HG03280 (cell line): ENCODE results near the gene CLIC3.

Experiments used
- ATAC-seq: cut with Tn5 transposase; IDR thresholded peaks from one replicate; pipeline ENCODE4 v1.9.1; 2021; ENCODE audit warnings: mild to moderate bottlenecking, moderate library complexity; ENCODE audit not compliant: unreplicated experiment

CLIC3 gene

DNA sequence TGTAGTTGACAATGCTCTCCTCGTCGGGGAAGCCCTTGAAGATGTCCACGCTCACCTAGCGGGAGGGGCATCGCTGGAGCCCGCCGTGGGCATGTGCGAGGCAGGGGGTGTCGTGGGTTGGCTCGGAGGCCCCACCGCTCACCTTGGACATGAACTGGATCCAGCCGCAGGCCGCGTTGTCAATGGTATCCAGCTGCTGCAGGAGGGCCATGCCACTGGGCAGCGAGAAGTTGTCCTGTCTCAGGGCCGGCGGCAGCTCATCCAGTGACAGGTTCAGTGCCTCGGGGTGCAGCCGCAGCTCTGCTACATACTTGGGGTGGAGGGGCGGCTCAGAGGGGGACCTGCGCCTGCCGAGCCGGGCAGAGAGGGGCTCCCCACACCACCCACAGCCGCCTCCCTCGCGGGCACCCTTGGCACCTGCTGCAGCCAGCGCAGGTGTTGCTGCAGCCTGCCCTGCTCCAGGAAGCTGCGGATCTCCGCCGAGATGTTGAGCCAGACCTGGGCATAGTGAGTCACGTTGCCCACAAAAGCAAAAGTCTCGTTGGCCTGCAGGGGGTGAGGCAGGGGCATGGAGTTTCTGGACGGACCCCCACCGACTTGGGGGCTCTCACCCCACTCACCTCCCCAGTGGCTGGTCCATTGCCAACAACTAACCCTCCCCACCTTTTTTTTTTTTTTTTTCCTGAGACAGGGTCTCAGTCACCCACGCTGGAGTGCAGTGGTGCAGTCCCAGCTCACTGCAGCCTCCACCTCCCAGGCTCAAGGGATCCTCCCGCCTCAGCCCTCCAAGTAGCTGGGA, 22.6 kb upstream of the CLIC3 start:
- ATAC-seq, result no peak

DNA sequence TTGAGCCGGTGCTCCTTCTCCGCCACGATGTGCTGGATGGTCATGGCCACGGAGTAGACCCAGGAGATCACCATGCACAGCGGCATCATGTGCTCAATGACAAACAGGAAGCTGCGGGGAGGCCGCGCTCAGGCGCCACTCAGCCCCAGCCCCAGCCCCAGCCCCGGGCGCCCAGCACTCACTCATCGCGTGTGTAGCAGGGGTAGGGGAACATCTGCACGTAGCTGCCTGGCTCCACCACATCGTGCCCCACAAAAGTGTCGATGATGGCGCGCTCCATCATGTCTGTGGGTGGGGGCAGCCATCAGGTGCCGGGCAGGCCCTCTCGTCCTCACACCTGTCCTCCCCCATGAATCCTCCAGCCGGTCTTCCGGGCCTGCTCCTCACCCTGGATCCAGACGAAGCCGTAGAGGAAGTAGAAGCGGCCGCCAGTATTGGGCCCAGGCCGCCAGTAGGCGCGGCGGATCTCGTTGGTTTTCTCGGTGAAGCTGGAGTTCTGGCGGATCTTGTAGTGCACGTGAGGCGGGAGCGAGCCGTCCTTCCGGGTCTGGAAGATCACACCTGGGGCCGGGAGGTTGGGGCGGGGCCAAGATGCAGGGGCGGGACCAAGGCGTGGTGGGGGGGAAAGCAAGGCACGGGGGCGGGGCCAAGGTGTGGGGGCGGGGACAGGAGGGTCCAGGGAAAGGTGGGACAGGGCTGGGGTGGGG, 21.6 kb upstream of the CLIC3 start:
- ATAC-seq, result no peak

DNA sequence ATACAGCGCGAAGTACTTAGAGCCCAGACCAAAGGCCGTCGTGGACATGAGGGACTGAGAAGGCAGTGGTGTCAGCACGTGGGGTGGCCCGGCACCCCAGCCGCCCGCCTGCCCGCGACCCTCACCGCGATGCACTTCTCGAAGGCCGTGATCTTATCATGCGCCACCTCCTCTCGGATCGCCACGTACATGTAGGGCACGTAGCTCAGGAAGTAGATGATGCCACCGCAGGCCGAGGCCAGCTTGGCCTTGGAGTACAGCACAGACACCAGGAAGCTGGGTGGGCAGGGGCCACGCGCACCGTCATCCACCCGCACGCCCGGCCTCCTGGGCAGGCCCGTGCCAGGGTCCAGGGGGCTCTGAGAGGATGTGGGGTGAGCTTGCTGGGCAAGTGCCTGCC, 20.7 kb upstream of the CLIC3 start:
- ATAC-seq, result no peak

DNA sequence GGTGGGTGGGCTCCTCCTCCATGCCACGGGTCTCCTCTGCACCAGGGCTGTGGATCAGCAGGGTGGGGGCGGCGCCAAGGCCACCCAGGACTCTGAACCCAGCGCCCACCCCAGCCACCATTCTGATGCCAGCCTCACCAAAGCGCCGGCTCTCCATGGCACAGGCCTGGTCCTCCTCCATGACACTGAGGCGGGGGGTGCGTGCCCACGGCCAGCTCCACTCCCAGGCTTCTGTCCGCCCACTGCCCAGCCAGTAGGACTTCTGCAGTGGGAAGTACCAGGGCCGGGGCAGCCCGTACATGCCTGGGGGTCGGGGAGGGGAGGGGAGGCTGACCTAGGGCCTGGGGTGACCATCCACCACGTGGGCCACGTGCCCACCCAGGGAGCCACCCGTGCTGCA, 20.1 kb upstream of the CLIC3 start:
- no peak for ATAC-seq

DNA sequence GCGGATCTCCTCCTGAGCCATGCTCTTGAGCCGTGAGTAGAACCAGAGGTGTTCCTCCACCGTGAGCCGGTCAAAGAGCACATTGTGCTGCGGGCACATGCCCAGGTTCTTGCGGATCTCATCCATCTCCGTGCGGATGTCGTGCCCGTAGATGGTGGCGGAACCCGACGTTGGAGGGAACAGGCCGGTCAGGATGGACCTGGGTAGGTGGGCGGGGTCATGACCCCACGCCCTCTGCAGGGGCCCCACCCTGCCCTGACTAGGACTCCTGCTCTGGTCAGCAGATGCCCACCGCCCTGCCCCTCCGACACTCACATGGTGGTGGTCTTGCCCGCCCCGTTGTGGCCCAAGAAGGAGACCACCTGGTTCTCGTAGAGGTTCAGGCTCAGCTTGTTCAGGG, 19.6 kb upstream of the CLIC3 start:
- ATAC-seq, result no peak

DNA sequence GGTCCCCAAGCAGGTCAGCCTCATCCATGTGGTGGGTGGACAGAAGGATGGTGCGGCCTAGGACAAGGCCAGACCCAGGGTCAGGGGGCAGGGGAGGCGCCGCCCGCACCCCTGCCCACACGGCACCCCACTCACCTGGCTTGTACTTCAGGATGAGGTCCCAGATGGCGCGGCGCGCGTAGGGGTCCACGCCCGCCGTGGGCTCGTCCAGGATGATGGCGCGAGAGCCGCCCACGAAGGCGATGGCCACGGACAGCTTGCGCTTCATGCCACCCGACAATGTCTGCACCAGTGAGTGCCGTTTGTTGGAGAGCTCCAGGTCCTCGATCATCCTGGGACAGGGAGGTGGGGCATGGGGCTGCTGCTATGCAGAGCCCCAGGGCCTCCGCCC, 19.2 kb upstream of the CLIC3 start:
- ATAC-seq, result no peak

DNA sequence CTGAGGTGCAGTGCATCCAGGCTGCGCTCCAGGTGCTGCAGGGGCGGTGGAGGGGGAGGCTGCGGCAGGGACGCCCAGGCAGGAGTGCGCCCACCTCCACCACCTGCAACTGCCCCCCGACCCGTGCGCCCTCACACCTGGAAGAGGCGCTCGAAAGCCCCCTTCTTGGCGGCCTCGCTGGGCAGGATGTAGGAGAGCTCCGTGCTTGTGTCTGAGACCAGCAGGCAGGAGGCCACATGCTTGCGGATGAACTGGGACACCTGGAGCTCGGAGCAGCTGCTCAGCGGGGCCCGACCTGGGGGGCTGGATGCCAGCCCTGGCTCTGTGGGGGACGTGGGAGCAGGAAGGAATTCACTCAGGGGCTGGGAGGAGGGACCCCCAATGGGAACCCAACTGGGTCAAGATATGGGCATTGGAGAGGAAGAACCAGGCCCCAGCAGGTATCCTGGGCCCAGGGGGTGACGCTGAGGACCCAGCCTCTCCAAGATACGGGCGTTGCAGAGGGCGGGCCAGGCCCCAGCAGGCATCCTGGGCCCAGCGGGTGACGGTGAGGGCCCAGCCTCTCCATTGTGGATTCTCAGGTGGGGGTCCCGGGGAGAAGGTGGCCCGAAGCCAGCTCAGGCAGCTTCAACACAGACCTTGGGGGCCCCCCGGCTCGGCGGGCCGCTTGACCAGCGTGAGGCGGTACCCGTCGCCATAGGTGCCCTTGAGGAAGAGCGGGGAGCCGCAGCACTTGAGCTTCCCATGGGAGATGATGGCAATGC, 18.6 kb upstream of the CLIC3 start:
- no peak for ATAC-seq

DNA sequence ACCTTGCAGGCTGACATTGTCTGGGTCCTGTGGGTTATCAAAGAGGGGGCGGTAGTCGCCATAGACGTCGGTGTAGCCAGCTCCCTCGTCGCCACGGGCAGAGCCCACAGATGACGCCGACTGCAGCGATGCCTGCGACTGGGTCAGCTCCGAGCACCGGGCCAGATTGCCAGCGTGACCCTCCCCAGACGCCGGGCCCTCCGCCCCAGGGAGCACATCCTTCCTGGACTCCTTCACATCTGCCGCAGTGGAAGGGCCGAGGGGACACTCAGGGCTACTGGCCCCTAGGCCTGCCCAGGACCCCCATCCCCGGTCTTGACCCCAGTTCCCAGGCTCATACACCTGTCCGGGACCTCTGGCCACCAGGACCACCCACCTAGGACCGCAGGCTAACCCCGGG, 17.8 kb upstream of the CLIC3 start:
- ATAC-seq, result no peak

DNA sequence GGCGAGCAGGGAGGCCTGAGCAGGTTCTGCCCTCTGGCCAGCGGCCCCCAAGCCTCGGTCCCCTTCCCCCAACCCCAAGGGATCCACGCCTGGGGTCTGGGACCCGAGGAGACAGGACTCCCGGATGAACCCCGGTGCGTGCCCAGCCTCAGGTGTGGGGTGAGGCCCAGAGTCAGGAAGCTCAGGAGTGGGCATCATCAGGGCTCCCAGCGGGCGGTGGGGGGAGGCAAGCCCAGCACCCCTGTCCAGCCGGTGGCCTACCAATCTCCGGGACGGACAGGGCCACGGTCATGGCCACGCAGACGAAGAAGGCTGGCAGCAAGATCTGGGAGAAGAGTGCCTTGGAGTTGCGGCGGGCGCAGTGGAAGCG, 17.2 kb upstream of the CLIC3 start:
- ATAC-seq, result no peak

DNA sequence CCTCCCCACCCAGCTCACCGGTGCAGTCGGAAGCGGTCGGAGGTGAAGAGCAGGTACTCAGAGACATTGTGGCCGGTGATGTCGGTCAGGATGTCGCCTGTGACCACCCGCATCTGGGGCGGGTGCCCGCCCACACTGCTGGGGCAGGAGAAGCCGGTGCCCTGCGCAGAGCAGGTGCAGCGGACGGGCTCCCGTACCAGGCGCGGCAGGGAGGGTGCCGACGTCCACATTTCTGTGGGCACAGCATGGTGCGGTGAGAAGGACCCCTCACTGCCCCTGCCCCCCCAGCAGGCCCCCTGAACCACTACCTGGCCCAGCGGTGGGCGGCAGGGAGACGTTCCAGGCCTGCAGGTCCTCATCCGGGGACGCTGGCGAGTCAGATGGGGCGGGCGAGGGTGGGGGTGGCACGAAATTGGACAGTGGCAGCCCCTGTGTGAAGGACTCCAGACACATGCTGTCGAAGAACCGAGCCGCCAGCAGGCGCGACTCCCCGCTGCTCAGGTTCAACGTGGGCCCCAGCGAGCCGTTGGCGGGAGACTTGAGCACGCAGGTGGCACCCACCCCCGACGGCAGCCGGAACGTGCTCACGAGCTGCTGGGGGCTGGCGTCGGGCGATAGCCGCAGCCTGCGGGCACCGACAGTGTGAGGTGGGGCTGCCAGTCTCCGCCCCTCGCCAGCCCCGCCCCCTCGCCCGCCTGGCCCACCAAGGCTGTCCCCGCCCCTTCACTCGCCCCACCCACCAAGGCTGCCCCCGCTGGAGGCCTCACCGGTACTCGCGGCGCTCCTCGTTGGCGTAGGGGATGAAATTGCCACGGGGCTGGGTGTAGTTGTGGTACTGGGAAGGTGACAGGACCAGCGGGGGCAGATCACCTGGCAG, 16.6 kb upstream of the CLIC3 start:
- ATAC-seq, result no peak

DNA sequence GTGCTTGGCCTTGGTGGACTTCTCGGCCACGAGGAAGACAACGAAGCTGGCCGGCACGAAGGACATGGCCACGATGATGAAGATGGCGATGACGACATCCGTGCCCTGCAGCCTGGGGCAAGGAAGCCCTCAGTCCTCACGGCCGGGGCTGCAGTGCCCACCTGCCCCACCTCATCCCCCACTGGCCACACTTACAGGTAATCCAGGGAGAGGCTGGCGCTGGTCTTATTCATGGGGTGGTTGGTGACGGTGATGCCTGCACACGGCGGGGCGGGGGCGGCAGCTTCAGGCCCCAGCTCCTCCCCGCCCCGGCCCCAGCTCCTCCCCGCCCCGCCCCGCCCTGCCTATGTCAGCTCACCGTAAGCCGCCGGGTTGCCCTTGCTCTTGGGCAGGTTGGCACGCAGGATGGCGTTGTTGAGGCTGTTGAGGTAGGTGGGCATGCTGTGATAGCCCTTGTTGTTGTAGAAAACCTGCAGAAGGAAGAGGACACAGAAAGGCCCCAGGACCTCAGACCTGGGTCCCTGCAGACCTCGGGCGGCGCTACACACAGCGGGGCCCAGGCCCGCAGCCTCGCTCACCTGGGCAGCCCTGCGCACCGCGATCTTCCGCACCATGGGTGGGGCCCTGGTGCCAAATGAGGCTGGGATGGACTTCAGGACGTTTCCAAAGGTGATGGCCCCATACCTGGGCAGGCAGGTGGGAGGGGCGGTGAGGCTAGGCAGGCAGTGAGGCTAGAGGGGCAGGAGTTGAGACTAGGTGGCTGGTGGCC, 15.7 kb upstream of the CLIC3 start:
- ATAC-seq, result no peak

DNA sequence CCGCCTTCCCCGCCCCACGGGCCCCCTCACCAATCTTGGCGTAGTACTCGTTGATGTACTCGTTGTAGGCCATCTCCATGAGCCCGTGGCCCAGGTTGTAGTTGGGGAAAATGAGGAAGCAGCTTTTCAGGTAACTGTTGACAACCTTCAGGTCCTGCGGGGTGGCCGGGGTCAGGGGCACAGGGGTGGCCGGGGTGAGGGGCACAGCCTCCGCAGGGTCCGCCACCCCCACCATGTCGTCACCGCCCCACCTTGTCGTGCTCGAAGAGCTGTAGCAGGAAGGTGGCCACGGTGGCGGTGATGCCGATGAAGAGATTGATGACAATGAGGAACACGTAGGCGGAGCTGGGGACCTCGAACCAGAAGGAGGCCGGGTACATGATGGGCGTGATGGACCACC, 14.8 kb upstream of the CLIC3 start:
- ATAC-seq, result no peak

DNA sequence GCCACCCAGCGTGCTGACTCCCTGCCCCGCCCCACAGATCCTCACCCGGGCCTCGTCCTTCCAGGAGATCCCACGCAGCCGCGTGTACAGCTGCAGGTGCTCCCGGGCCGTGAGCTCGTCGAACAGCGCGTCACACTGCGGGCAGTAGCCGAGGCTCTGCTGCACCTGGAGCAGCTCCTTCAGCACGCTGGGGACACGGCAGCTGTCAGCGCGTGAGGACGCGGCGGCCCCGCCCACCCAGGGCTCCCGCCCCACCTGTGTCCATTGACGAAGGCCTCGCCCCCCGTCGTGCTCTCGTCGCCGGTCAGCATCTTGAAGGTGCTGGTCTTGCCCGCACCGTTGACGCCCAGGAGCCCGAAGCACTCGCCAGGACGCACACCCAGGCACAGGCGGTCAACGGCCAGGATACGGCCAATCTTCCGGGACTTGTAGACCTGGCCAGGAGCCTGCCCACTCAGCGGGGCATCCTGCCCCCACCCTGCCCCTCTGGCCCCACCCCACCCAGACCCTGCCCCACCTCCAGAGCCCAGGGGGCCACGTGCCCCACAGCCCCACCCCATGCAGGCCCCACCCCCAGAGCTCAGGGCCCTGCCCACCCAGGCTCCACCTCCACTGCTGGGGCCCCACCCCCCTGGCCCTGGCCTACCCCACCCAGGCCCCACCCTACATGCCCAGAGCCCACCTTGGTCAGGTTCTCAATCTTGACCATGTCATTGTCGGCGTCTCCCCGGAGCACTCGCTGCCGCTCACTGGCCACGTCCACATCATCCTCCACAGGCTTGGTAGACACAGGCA, 13.8 kb upstream of the CLIC3 start:
- no peak for ATAC-seq

DNA sequence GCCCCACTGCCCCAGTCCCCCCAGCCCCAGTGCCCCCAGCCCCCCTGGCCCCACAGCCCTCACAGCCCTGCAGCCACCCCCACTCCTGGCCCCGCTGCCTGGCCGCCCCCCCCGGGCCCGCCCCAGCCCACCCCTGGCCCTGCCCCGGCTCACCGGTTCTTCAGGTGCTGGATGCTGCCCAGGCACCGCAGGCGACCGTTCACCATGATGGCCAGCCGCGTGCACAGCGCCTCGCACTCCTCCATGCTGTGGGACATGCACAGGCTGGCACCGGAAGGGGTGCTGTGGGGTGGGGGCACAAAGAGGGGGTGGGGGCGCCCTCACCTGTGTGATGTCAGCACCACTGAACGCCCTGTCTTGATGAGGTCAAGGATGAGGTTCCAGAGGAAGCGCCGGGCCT, 12.8 kb upstream of the CLIC3 start:
- ATAC-seq, result no peak

DNA sequence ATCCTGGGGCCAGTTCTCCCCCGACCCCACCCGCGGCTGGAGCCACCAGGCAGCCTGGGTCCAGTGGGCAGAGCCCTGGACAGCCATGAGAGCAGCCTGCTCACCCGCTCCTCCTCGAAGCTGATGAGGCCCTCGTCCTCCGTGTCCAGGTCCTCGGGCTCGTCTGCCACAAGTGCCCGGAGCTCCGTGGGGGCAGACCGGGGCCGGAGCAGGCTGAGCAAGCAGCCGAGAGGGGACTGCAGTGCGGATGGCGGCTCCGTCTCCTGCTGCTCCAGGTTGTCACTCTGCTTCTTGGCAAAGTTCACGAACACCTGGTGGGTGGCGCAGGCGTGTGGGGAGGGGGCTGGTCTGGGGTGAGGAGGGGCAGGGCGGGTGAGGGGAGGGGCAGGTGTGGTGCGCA, 11.9 kb upstream of the CLIC3 start:
- ATAC-seq, result no peak

DNA sequence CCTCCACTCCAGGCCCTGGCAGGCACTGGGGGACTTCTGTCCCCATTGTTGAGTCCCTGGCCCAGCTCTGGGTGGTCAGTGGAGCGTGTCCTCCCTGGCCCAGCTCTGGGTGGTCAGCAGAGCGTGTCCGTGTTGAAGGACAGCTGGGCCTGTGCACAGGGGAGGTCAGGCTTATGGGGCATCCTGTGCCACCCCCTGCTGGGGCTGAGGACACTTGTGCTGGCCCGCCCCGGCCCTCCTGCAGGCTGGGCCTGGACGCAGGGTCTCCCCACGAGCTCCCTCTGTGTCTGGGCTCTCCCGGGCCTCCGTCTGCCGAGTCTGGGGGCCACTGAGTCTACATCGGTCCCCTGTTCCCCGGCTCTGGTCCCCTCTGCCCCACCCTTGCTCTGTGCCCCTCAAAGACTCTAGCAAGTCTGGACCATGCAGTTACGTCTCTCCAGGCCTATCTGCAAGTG, 11.5 kb upstream of the CLIC3 start:
- no peak for ATAC-seq

DNA sequence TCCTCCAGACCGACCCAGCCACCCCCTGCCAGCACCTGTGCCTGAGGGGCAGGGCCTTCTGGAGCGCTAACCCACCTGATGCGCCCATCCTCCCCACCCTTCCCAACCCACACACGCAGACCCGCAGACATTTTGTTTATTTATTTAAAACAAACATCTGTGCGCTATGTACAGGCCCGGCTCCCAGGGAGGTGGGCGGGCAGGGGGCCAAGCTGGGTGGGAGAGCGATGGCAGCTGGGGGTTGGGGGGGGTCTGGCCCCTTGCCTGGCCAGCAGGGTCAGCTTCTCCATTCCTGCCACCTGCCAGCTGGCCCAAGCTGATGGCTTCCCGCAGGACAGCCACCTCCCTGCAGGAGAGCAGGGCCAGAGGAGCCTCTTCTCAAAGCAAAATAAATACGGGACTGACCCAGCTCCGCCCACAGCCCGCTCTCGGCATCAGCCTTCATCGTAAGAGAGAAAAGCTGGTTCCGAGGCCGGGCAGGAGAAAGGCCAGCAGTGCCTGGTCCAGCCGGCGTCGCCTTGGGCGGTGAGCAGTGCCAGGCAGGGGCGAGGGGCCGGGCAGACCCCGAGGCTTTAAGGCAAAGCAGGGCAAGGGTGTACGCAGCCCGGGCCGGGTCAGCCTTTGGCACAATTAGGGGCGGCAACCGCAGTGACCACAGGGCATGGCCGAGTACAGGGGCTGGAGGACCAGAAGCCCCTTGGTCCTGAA, 10.9 kb upstream of the CLIC3 start:
- no peak for ATAC-seq

DNA sequence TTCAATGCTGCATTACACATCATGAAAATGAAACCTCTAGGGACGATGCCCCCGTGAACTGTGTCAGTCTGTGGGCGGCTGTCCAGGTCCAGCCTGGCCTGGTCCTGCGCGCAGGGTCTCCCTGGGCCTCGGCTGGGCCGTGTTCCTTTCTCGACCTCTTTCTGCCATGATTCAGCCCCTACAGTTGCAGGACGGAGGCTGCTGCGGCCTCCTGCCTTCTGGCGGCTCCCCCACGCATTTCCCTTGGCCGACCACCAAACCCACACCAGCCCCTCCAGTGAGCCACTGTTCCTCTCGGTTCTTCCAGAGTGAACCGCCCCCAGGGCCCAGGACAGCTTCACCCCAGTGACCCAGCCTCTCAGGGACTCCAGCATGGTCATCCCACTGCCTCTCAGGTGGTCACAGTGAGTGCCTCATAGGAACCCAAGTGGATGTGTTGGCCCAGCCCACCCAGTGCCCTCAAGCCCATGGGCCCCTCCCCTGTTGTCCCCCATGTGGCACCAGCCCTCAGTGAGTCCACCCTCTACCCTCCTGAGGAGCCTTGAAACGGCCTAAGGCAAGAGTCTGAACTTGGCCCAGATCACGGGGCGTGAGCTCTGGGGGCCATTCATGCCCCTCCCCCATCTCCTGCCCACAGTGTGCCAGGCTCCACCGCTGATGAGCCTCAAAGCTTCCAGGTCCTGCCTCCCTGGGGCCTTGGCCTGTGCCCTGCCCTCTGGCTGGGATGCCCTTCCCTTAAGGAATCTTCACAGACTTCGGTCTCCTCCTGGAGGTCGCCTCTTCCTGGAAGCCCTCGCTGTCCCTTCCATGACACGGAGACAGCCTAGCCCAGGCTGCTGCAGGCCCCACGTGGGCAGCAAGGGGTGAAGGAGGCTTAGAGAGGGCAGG, 10.0 kb upstream of the CLIC3 start:
- no peak for ATAC-seq
